Measurements from ENCODE around the gene EEF1G. TPM values are rescaled to one million over a fixed set of nuclear protein-coding genes. Genes with fewer than 3 reads are reported as not detected.

The EEF1G gene
- total RNA-seq, 6 experiments from 2014 or later = 442 to 450 (median 449) TPM

- no peaks in the 10 kb centered on the region for H3K9me3 ChIP-seq
- WGBS (ENCODE audit: insufficient coverage, low coverage, low lambda C conversion rate, missing lambda C conversion rate) = 1% methylated on average over 13 of the region's 91 CpGs
- H3K36me3 ChIP-seq = no peaks in the 10 kb centered on the region
- DNase-seq (peak; percentile 89 to 92 (median 89)), ATAC-seq (peak; percentile 81 to 89 (median 88))
- peak within 1 kb of the TSS; percentile 75 to 94 (median 90) for H3K27ac ChIP-seq
- no peaks in the 10 kb centered on the region for H3K27me3 ChIP-seq
- TF ChIP-seq POLR2A (IDR thresholded peaks at IDR 0.05) (peak; percentile 21), CTCF (IDR thresholded peaks at IDR 0.05) (peak; percentile 89 to 98 (median 94))
- peak within 1 kb of the TSS; percentile 67 to 80 (median 78) for H3K4me3 ChIP-seq
- H3K4me1 ChIP-seq = peaks cover 0 to 19% (median 5%) of the 10 kb centered on the region in 4 donors
- intact Hi-C loops (cut with DNase I) = loop anchor here in 1 of 2 donors (10.0 kb wide), 1 partner anchor 62 kb away; the partner anchor contains the start of genes LBHD1, UBXN1 and UQCC3
These were observed 38.9 kb upstream of the EEF1G start, which contains the start of the genes EML3 and ROM1 for GRCh38 chr11:62612366-62613290. EML3 (minus strand) TSS chr11:62612775; CDS start chr11:62612457, 318 bp downstream. ROM1 (plus strand) TSS chr11:62613257; CDS start chr11:62613282, 25 bp downstream.

GRCh38 chr11:62611705-62612365 lies 38.1 kb upstream of the EEF1G start:
- intact Hi-C loops (cut with DNase I) = loop anchor here in 1 of 2 donors (10.0 kb wide), 1 partner anchor 63 kb away; the partner anchor contains the start of genes LBHD1, UBXN1 and UQCC3
- peak overlapping the region; percentile 67 to 80 (median 78) for H3K4me3 ChIP-seq
- no peaks in the 10 kb centered on the region for H3K27me3 ChIP-seq
- H3K27ac ChIP-seq = peak overlapping the region; percentile 75 to 94 (median 90)
- TF ChIP-seq POLR2A (IDR thresholded peaks at IDR 0.05) = no peak
- H3K36me3 ChIP-seq = no peaks in the 10 kb centered on the region
- DNase-seq (peak in 1 of 3 donors; percentile 34), ATAC-seq (no peak)
- H3K4me1 ChIP-seq = peaks cover 0 to 27% (median 9%) of the 10 kb centered on the region in 4 donors
- no peaks in the 10 kb centered on the region for H3K9me3 ChIP-seq
- WGBS (ENCODE audit: insufficient coverage, low coverage, low lambda C conversion rate, missing lambda C conversion rate) = 1% methylated on average over 20 of the region's 34 CpGs

- intact Hi-C loops (cut with DNase I) = loop anchor here in 1 of 2 donors (10.0 kb wide), 1 partner anchor 64 kb away; the partner anchor contains the start of genes LBHD1, UBXN1 and UQCC3
- ATAC-seq (no peak), DNase-seq (no peak)
- Histone ChIP-seq H3K27me3 (no peaks in the 10 kb centered on the region), H3K4me3 (peak overlapping the region; percentile 67 to 80 (median 78)), H3K27ac (peak overlapping the region; percentile 75 to 94 (median 90)), H3K36me3 (no peaks in the 10 kb centered on the region), H3K9me3 (no peaks in the 10 kb centered on the region), H3K4me1 (peaks cover 0 to 29% (median 12%) of the 10 kb centered on the region in 4 donors)
- 0% methylated on average over 1 of the region's 28 CpGs for WGBS (ENCODE audit: insufficient coverage, low coverage, low lambda C conversion rate, missing lambda C conversion rate)
- no peak for TF ChIP-seq POLR2A (IDR thresholded peaks at IDR 0.05)
- TF ChIP-seq CTCF (IDR thresholded peaks at IDR 0.05) = no peak
These were observed 37.4 kb upstream of the EEF1G start for GRCh38 chr11:62610814-62611704.

DNA sequence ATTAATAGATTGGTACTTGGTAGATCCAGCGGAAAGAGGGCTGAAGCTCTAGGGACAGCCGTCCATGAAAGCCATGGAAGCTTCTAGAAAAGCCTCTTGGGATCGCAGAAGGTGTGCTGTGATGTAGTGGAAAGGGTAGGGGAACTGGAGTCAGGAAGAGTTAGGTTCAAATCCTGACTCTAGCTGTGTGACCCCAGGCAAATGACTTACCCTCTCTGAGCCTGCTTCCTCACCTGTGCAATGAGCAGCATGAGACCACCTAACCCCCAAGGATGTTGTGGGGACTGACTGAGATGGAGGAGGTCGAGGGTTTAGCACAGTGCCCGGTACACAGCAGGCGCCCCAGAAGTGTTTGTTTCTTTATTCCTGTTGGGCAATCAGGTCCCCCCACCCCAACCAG lies 36.7 kb upstream of the EEF1G start:
- no peak for TF ChIP-seq POLR2A (IDR thresholded peaks at IDR 0.05)
- TF ChIP-seq CTCF (IDR thresholded peaks at IDR 0.05) = no peak
- no peaks in the 10 kb centered on the region for H3K9me3 ChIP-seq
- H3K4me3 ChIP-seq = no peak overlapping the region
- no peaks in the 10 kb centered on the region for H3K27me3 ChIP-seq
- DNase-seq (no peak), ATAC-seq (no peak)
- H3K36me3 ChIP-seq = no peaks in the 10 kb centered on the region
- H3K27ac ChIP-seq = no peak overlapping the region
- intact Hi-C loops (cut with DNase I) = loop anchor here in 1 of 2 donors (10.0 kb wide), 1 partner anchor 64 kb away; the partner anchor contains the start of genes LBHD1, UBXN1 and UQCC3
- WGBS (ENCODE audit: insufficient coverage, low coverage, low lambda C conversion rate, missing lambda C conversion rate) = 53% methylated on average over 3 of the region's 6 CpGs
- H3K4me1 ChIP-seq = peaks cover 0 to 29% (median 12%) of the 10 kb centered on the region in 4 donors
